Psoas muscle (tissue), 8 donors: ENCODE results near the gene TPCN2. TPM values are rescaled to one million over a fixed set of nuclear protein-coding genes. Genes with fewer than 3 reads are reported as not detected.

Experiments
- ATAC-seq, 4 donors: fragments of 200-7000 bp; cut with Tn5 transposase; one replicate each; pipeline ENCODE4 v1.9.1; 2020; ENCODE audit warnings: moderate library complexity in 3 of 4, mild to moderate bottlenecking in 2 of 4
- DNase-seq, 2 donors: peaks; one replicate each; pipeline ENCODE4 v3.0.0-alpha.2; 2020
- H3K27ac ChIP-seq: fragments of 200-600 bp; one replicate; pipeline ENCODE4 v1.8.0; 2022
- H3K27me3 ChIP-seq, 3 donors: fragments of 200-600 bp in 1 of 3; one replicate each; pipeline versions ENCODE4 v1.6.1 to v1.8.0; 2013 to 2022; ENCODE audit warnings: low read length in 2 of 3, mild to moderate bottlenecking in 2 of 3, moderate library complexity in 1 of 3; ENCODE audit not compliant: insufficient read depth in 3 of 3
- H3K36me3 ChIP-seq, 2 donors: fragments of 200-600 bp in 1 of 2; one replicate each; pipeline versions ENCODE4 v1.6.1 to v1.8.0; 2013 to 2022; ENCODE audit warnings: low read depth in 1 of 2, mild to moderate bottlenecking in 1 of 2, moderate library complexity in 1 of 2; ENCODE audit not compliant: insufficient read depth in 1 of 2
- H3K4me1 ChIP-seq: fragments of 200-600 bp; one replicate; pipeline ENCODE4 v1.8.0; 2022
- H3K4me3 ChIP-seq: fragments of 200-600 bp; one replicate; pipeline ENCODE4 v1.8.0; 2022; ENCODE audit warnings: mild to moderate bottlenecking
- H3K9me3 ChIP-seq: fragments of 200-600 bp; one replicate; pipeline ENCODE4 v1.8.0; 2022
- WGBS, 3 donors: extraction: QIAGEN DNeasy Blood & Tissue Kit; methylation state at CpG; one replicate each; pipeline versions ENCODE4 v1.1.6 to v1.1.7; 2013; 5-methylcytosine and 5-hydroxymethylcytosine counted together
- intact Hi-C, 2 donors: fragments of 100-400 bp; cut with DNase I; formaldehyde crosslinking; loops; one replicate each; pipeline versions ENCODE4 v1.11.0 to v1.14.2; 2022
- polyA plus RNA-seq, 3 donors: library from polyadenylated mRNA; stranded (reverse); fragments of 200-250 nt; gene quantifications; one replicate each; pipeline ENCODE4 v1.2.3, GENCODE V29; 2013
- total RNA-seq, 4 donors: library from RNA; stranded (reverse); fragmentation: NEBNext Ultra II Directional in 2 of 4; extraction: Animal tissue kit (Norgen Biotek cat#: 25700) in 2 of 4; gene quantifications; one replicate each; pipeline versions ENCODE4 v1.2.1 to v1.2.4, GENCODE V29; 2021 to 2023
- TF ChIP-seq, protein P1 (sequence below): fragments of 200-600 bp; IDR thresholded peaks from one replicate; pipeline ENCODE4 v1.8.0; 2022; ENCODE audit warnings: antibody characterized with exemption
- donor health status: healthy with polysubstance abuse.
- donor health status: DM: no; HTN: no; CAD: no; lungs with moderate emphysema.
- donor health status: Bipolar disorder and iron deficiency.
- donor health status: healthy.
- donor health status: DM: yes; HTN: yes; CAD: no.
- donor health status: DM: no; HTN: no; CAD: no.
- donor health status: DM: no; HTN: no; CAD: no.
- donor health status: DM: yes; HTN: yes; CAD: no.

The TPCN2 gene
- total and polyA plus RNA-seq, 7 donors = 2.2 to 6.0 (median 3.5) TPM

DNA sequence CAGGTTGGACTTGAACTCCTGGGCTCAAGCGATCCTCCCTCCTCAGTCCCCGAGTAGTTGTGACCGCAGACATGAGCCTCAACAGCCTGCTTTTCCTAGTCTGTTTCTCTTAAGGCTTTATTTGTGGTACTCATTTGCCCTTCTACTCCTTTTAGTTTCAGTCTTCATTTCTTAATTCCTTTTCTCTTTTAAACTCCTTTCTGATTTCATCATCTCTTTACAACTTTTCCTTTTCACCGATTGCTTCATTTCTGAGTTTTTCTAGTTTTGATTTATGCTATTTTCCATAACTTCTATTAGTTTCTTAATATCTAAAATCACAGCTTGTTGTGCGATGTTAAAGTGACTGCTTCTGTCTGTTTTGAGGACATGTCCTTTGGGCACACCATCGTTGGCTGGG lies 18.4 kb upstream of the TPCN2 start:
- WGBS, 3 donors = 66 to 81% (median 73%) methylated on average over 6 of the region's 6 CpGs
- no peaks in the 10 kb centered on the region for H3K9me3 ChIP-seq
- peaks cover 0 to 7% (median 0%) of the 10 kb centered on the region in 3 donors for H3K27me3 ChIP-seq
- no peaks in the 10 kb centered on the region for H3K4me1 ChIP-seq
- TF ChIP-seq, protein P1, sequence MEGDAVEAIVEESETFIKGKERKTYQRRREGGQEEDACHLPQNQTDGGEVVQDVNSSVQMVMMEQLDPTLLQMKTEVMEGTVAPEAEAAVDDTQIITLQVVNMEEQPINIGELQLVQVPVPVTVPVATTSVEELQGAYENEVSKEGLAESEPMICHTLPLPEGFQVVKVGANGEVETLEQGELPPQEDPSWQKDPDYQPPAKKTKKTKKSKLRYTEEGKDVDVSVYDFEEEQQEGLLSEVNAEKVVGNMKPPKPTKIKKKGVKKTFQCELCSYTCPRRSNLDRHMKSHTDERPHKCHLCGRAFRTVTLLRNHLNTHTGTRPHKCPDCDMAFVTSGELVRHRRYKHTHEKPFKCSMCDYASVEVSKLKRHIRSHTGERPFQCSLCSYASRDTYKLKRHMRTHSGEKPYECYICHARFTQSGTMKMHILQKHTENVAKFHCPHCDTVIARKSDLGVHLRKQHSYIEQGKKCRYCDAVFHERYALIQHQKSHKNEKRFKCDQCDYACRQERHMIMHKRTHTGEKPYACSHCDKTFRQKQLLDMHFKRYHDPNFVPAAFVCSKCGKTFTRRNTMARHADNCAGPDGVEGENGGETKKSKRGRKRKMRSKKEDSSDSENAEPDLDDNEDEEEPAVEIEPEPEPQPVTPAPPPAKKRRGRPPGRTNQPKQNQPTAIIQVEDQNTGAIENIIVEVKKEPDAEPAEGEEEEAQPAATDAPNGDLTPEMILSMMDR = no peak
- no peak overlapping the region for H3K4me3 ChIP-seq
- no peak for ATAC-seq
- DNase-seq = no peak
- H3K36me3 ChIP-seq = no peaks in the 10 kb centered on the region
- no peak overlapping the region for H3K27ac ChIP-seq
- intact Hi-C loops = no loop called here

DNA sequence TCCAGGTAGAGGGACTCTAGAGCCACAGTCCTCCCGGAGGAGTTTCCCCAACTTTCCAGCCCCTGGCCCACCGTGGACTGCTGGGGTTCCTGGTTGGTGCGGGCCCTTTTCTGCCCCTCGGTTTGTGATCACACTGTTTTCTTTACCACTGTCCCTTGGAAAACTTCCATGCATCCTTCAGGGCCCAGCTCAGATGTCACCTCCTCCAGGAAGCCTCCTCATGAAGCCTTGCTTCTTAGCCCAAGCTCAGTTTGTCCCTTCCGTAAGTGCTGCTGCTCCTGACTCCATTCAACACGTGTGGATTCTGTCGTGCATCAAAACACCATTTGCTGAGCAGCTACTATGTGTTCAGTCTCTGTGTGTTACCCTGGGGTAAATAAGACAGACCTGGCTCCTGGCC lies 15.9 kb upstream of the TPCN2 start:
- H3K27me3 ChIP-seq = peaks cover 0 to 16% (median 1%) of the 10 kb centered on the region in 3 donors
- TF ChIP-seq, protein P1 = no peak
- no peaks in the 10 kb centered on the region for H3K36me3 ChIP-seq
- no peaks in the 10 kb centered on the region for H3K9me3 ChIP-seq
- WGBS, 3 donors = 74 to 81% (median 80%) methylated on average over 6 to 7 of the region's 7 CpGs
- H3K4me1 ChIP-seq = no peaks in the 10 kb centered on the region
- H3K4me3 ChIP-seq = no peak overlapping the region
- ATAC-seq (no peak), DNase-seq (no peak)
- intact Hi-C loops = no loop called here
- no peak overlapping the region for H3K27ac ChIP-seq

DNA sequence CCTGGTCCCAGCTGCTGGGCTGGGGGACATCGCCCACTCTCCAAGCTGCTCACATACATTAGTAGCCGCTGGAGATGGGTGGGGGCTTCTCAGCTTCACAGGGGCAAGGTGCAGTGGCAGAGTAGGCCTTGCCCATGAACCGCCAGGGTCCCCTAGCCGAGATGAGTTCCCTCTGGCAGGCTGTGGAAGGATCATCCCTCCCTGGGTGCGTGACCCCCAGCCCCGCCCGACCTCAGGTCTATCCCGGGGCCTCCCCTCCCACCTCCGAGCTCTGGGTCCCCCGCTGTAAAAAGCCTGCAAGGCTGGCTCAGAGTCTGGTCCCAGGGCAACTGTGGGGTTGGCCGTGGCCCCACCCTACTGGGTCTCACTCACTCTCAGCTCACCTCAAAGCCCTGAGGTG lies 15.3 kb upstream of the TPCN2 start:
- no peak overlapping the region for H3K4me3 ChIP-seq
- intact Hi-C loops = no loop called here
- peaks cover 0 to 16% (median 1%) of the 10 kb centered on the region in 3 donors for H3K27me3 ChIP-seq
- H3K27ac ChIP-seq = no peak overlapping the region
- no peak for DNase-seq
- ATAC-seq = no peak
- H3K36me3 ChIP-seq = no peaks in the 10 kb centered on the region
- no peaks in the 10 kb centered on the region for H3K4me1 ChIP-seq
- 74 to 83% (median 78%) methylated on average over 9 to 11 of the region's 11 CpGs for WGBS, 3 donors
- TF ChIP-seq, protein P1 = no peak
- no peaks in the 10 kb centered on the region for H3K9me3 ChIP-seq

DNA sequence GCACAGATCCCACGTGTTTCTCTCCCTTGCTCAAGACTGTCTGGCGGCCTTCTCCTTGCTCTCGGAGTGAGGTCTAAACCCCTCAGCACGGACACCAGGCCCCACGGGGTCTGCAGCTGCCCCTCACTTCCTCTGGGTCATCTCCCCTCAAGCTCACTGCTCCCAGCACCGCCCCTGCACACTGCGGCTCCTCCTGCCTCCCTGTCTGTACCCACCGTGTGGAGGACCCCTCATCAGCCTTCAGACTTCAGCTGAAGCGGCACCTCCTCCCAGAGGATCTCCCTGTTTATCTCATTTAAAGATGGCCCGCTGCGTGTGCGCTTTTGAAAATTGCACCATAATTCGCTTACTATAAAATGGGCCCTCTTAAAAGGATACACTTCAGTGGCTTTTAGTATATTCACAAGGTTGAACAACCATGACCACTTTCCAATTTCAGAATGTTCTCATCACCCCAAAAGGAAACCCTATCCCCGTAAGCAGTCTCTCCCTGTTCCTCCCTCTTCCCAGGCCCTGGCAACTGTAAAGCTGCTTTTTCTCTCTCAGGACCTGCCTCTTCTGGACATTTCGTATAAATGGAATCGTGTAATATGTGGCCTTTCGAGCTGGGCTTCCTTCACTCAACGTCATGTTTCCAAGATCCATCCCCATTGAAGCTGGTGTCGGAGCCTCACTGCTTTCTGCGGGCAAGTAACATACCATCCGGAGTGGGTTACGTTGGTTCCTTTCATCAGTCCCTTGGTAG lies 14.4 kb upstream of the TPCN2 start:
- no peak for ATAC-seq
- peaks cover 0 to 16% (median 1%) of the 10 kb centered on the region in 3 donors for H3K27me3 ChIP-seq
- H3K4me3 ChIP-seq = no peak overlapping the region
- H3K36me3 ChIP-seq = no peaks in the 10 kb centered on the region
- intact Hi-C loops = no loop called here
- no peaks in the 10 kb centered on the region for H3K9me3 ChIP-seq
- 82 to 84% (median 82%) methylated on average over 22 of the region's 22 CpGs for WGBS, 3 donors
- no peaks in the 10 kb centered on the region for H3K4me1 ChIP-seq
- DNase-seq = no peak
- no peak overlapping the region for H3K27ac ChIP-seq
- TF ChIP-seq, protein P1 = no peak
